K562 (cell line): ENCODE results near the gene PUS7. TPM values are rescaled to one million over a fixed set of nuclear protein-coding genes. Genes with fewer than 3 reads are reported as not detected.

Experiments used
- CCAR2 ChIP-seq: fragments of 200-400 bp; formaldehyde crosslinking; IDR thresholded peaks from 2 replicates; pipeline ENCODE4 v1.6.1; 2017; ENCODE audit warnings: mild to moderate bottlenecking, low read depth, low read length
- HMG20B ChIP-seq: fragments of 250-450 bp; sonication (Bioruptor Pico); IDR thresholded peaks from 2 replicates; pipeline ENCODE4 v1.5.0; 2021; ENCODE audit warnings: mild to moderate bottlenecking
- MAZ ChIP-seq, 2 experiments: fragments of 450-650 bp in 1 of 2; sonication (generic) in 1 of 2; formaldehyde crosslinking; IDR thresholded peaks in 1 of 2; conservative IDR thresholded peaks in 1 of 2; 2 replicates each; pipeline versions ENCODE4 v1.4.0 to v1.5.0; 2020; ENCODE audit warnings: mild to moderate bottlenecking in 1 of 2, missing genetic modification reagents in 1 of 2
- NR2C2 ChIP-seq, 2 experiments: fragments of 200-800 bp in 1 of 2; sonication (Bioruptor generic) in 1 of 2; sonication (generic) in 1 of 2; formaldehyde crosslinking in 1 of 2; IDR thresholded peaks; 2 replicates each; pipeline versions ENCODE4 v1.6.1 to v1.8.0; 2016 to 2022; ENCODE audit warnings: mild to moderate bottlenecking in 1 of 2, missing compliant biosample characterization in 1 of 2, missing genetic modification characterization in 1 of 2, missing genetic modification reagents in 1 of 2
- PHTF2 ChIP-seq: fragments of 250-450 bp; sonication (Bioruptor Pico); IDR thresholded peaks from 2 replicates; pipeline ENCODE4 v1.5.0; 2021; ENCODE audit warnings: mild to moderate bottlenecking
- POLR2AphosphoS2 ChIP-seq: IDR thresholded peaks from 2 replicates; pipeline ENCODE4 v1.6.1; 2012; ENCODE audit warnings: low read length, improper control_type of control experiment
- SMAD2 ChIP-seq: fragments of 150-350 bp; IDR thresholded peaks from 2 replicates; pipeline ENCODE4 v1.6.1; 2014; ENCODE audit warnings: low read depth, mild to moderate bottlenecking, low read length
- SMARCE1 ChIP-seq: fragments of 450-650 bp; IDR thresholded peaks from 2 replicates; pipeline ENCODE4 v1.7.1; 2016; ENCODE audit warnings: mild to moderate bottlenecking
- STAT5B ChIP-seq: fragments of 250-450 bp; sonication (Bioruptor Pico); IDR thresholded peaks from 2 replicates; pipeline ENCODE4 v1.8.0; 2021; ENCODE audit warnings: mild to moderate bottlenecking, inconsistent platforms
- YBX1 ChIP-seq: fragments of 450-650 bp; IDR thresholded peaks from 2 replicates; pipeline ENCODE4 v1.7.1; 2016; ENCODE audit warnings: mild to moderate bottlenecking
- ZFP30 ChIP-seq: fragments of 250-450 bp; sonication (Bioruptor Pico); IDR thresholded peaks from 2 replicates; pipeline ENCODE4 v1.8.0; 2022; ENCODE audit warnings: moderate library complexity, mild to moderate bottlenecking, inconsistent platforms, borderline replicate concordance
- ZNF316 ChIP-seq: fragments of 450-650 bp; IDR thresholded peaks from 2 replicates; pipeline ENCODE4 v1.6.1; 2016
- ZNF41 ChIP-seq: fragments of 250-450 bp; sonication (Bioruptor Pico); conservative IDR thresholded peaks from 2 replicates; pipeline ENCODE4 v1.4.0; 2020; ENCODE audit warnings: mild to moderate bottlenecking
- ZNF551 ChIP-seq: fragments of 250-450 bp; sonication (Bioruptor Pico); IDR thresholded peaks from 2 replicates; pipeline ENCODE4 v1.5.0; 2021; ENCODE audit warnings: mild to moderate bottlenecking, moderate library complexity
- polyA plus RNA-seq, 8 experiments: library from polyadenylated mRNA; depleted of rRNA in 4 of 8; stranded (reverse) in 5 of 8; unstranded in 3 of 8; fragments of >200 nt; fragmentation: Nextera tagmentation in 2 of 8; fragmentation: Illumina TruSeq in 1 of 8; extraction: Ambion mirVana in 2 of 8; extraction: Trizol in 1 of 8; gene quantifications; 2 replicates each; pipeline versions ENCODE4 v1.2.1 to v1.2.3, GENCODE V29; 2011 to 2014; ENCODE audit warnings: inconsistent platforms in 1 of 8, missing spikeins in 1 of 8
- total RNA-seq, 7 experiments: library from RNA; depleted of rRNA in 6 of 7; stranded (reverse); fragments of >200 nt in 6 of 7; fragmentation: Illumina TruSeq in 2 of 7; extraction: Trizol in 2 of 7; gene quantifications; 2 replicates each; pipeline versions ENCODE4 v1.2.1 to v1.2.3, GENCODE V29; 2011 to 2021; ENCODE audit warnings: low replicate concordance in 1 of 7
- TF ChIP-seq, protein P1 (sequence below): fragments of 450-650 bp; IDR thresholded peaks from 2 replicates; pipeline ENCODE4 v1.6.1; 2016; ENCODE audit warnings: borderline replicate concordance
- TF ChIP-seq, protein P2 (sequence below): sonication (generic); formaldehyde crosslinking; IDR thresholded peaks from 2 replicates; pipeline ENCODE4 v1.9.0; 2022; ENCODE audit warnings: mild to moderate bottlenecking, missing genetic modification reagents
- TF ChIP-seq, protein P3 (sequence below): sonication (generic); formaldehyde crosslinking; IDR thresholded peaks from 2 replicates; pipeline ENCODE4 v1.9.0; 2022; ENCODE audit warnings: mild to moderate bottlenecking, missing genetic modification reagents
- TF ChIP-seq, protein P4 (sequence below), 2 experiments: fragments of 450-650 bp; IDR thresholded peaks; 2 replicates each; pipeline ENCODE4 v1.6.1; 2018; ENCODE audit warnings: mild to moderate bottlenecking in 2 of 2, low read depth in 1 of 2; ENCODE audit not compliant: partially characterized antibody in 2 of 2

Gene PUS7
- total and polyA plus RNA-seq, 9 of the 15 experiments (the other 6 are each of a cell fraction or from before 2014, with no cell fraction given): 15.1 to 95.6 (median 63.2) TPM

DNA sequence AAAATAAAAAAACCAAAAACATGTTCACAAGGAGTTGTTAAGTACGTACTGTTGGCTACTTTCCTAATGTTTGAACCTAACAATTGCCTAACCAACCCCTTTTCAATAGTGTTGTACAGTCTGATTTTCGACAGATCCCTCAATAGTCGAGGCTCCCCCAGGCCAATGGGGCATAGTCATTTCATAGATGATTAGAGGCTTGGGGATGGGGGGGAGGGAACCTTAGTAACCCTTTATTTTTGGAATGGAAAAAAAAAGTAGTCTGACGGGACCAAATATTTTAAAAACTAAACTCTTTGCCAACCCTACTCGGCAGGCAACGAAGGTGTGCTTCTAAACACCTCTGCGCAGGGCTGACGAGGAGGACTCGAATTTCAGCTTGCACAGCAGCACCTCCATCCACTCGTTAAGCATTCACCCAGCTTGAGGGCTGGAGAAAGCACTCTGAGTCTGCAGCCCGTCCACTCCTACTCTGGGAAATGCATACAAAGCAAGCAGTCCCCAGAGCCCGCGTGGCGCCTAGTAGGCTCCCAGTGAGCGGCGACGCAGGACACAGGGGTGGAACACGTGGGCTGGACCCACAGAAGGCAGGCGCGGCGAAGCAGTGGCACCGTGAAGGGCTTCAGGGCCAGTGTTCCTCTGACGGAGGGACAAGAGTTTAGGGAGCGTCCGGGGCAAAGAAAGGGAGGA lies 899 bp downstream of the PUS7 start (continued):
- TF ChIP-seq SMARCE1 (peak; percentile 26; the same call in 1 of the 2 replicates), YBX1 (no peak), STAT5B (CRISPR knock-in tag) (no peak), ZFP30 (no peak), ZNF551 (no peak), PHTF2 (CRISPR knock-in tag) (no peak), MAZ (CRISPR knock-in tag; conservative IDR thresholded peaks at IDR 0.05 in 1 of 2, IDR thresholded peaks at IDR 0.05 in 1 of 2) (no peak; a peak in 1 of 4 replicates), ZNF316 (no peak), HMG20B (CRISPR knock-in tag) (no peak), NR2C2 (CRISPR knock-in tag; IDR thresholded peaks at IDR 0.05) (0 out of 2 replicates have a peak, but pooled peaks have one; percentile 39), NR2C2 (tag; IDR thresholded peaks at IDR 0.05) (no peak), ZNF41 (CRISPR knock-in tag) (no peak), SMAD2 (no peak), CCAR2 (no peak), POLR2AphosphoS2 (no peak)
- TF ChIP-seq, protein P1, sequence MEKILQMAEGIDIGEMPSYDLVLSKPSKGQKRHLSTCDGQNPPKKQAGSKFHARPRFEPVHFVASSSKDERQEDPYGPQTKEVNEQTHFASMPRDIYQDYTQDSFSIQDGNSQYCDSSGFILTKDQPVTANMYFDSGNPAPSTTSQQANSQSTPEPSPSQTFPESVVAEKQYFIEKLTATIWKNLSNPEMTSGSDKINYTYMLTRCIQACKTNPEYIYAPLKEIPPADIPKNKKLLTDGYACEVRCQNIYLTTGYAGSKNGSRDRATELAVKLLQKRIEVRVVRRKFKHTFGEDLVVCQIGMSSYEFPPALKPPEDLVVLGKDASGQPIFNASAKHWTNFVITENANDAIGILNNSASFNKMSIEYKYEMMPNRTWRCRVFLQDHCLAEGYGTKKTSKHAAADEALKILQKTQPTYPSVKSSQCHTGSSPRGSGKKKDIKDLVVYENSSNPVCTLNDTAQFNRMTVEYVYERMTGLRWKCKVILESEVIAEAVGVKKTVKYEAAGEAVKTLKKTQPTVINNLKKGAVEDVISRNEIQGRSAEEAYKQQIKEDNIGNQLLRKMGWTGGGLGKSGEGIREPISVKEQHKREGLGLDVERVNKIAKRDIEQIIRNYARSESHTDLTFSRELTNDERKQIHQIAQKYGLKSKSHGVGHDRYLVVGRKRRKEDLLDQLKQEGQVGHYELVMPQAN: peak; percentile 97
- TF ChIP-seq, protein P2, sequence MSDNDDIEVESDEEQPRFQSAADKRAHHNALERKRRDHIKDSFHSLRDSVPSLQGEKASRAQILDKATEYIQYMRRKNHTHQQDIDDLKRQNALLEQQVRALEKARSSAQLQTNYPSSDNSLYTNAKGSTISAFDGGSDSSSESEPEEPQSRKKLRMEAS (CRISPR knock-in tag): peak; percentile 98
- TF ChIP-seq, protein P3, sequence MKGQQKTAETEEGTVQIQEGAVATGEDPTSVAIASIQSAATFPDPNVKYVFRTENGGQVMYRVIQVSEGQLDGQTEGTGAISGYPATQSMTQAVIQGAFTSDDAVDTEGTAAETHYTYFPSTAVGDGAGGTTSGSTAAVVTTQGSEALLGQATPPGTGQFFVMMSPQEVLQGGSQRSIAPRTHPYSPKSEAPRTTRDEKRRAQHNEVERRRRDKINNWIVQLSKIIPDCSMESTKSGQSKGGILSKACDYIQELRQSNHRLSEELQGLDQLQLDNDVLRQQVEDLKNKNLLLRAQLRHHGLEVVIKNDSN: peak; percentile 82
- TF ChIP-seq, protein P4, sequence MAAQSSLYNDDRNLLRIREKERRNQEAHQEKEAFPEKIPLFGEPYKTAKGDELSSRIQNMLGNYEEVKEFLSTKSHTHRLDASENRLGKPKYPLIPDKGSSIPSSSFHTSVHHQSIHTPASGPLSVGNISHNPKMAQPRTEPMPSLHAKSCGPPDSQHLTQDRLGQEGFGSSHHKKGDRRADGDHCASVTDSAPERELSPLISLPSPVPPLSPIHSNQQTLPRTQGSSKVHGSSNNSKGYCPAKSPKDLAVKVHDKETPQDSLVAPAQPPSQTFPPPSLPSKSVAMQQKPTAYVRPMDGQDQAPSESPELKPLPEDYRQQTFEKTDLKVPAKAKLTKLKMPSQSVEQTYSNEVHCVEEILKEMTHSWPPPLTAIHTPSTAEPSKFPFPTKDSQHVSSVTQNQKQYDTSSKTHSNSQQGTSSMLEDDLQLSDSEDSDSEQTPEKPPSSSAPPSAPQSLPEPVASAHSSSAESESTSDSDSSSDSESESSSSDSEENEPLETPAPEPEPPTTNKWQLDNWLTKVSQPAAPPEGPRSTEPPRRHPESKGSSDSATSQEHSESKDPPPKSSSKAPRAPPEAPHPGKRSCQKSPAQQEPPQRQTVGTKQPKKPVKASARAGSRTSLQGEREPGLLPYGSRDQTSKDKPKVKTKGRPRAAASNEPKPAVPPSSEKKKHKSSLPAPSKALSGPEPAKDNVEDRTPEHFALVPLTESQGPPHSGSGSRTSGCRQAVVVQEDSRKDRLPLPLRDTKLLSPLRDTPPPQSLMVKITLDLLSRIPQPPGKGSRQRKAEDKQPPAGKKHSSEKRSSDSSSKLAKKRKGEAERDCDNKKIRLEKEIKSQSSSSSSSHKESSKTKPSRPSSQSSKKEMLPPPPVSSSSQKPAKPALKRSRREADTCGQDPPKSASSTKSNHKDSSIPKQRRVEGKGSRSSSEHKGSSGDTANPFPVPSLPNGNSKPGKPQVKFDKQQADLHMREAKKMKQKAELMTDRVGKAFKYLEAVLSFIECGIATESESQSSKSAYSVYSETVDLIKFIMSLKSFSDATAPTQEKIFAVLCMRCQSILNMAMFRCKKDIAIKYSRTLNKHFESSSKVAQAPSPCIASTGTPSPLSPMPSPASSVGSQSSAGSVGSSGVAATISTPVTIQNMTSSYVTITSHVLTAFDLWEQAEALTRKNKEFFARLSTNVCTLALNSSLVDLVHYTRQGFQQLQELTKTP (IDR thresholded peaks at IDR 0.05; ENCODE audit: low read depth in 1 of 2, partially characterized antibody in 2 of 2): no peak
